ENCODE measurements around the gene CLCF1.

CLCF1 gene

GRCh38 chr11:67374571-67375281 lies 1.3 kb upstream of the CLCF1 start:
- DNase-seq = peak; percentile 44

DNA sequence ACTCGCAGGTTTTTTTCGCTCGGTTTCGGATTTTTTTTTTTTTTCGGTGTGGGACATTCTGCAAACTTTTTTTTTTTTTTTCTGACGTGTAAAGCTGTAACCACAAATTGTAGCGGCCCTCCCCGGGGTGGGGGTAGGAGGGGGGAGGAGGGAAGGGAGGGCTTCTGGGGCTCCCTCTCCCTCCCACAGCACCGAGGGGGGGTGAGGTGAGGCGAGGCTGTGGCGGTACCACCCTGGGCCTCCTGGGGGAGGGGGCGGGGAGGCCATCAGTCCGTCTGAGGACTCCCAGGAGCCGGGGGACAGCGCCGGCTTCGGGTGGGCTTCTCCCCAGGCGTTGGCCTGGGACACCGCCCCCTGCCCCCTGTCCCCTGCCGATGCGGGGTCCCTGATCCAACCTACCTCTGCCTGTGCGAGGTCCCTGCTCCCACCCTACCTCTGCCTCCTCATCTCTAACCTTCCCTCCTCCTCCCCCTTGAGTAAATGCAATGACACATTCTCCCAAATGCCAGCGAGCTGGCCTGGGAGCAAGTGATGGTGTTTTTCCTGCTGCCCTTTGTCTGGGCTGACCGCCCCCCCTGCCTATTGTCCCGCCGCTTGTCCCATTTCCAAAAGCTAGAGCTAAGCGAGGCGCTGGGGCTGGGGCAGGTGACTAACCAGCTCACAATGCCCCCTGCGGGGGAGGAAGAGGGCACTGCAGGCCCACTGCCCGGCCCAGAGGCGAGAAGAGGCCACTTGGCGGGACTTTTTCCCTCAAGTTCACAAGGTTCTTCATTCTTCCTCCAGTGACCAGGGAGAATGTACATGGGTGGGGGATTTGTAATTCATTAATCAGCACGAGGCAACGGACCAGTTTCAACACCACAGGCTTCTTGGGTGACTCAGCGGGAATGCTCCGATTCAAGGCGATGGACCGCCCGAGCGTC lies 511 bp upstream of the CLCF1 start:
- peak; percentile 96 for DNase-seq

DNA sequence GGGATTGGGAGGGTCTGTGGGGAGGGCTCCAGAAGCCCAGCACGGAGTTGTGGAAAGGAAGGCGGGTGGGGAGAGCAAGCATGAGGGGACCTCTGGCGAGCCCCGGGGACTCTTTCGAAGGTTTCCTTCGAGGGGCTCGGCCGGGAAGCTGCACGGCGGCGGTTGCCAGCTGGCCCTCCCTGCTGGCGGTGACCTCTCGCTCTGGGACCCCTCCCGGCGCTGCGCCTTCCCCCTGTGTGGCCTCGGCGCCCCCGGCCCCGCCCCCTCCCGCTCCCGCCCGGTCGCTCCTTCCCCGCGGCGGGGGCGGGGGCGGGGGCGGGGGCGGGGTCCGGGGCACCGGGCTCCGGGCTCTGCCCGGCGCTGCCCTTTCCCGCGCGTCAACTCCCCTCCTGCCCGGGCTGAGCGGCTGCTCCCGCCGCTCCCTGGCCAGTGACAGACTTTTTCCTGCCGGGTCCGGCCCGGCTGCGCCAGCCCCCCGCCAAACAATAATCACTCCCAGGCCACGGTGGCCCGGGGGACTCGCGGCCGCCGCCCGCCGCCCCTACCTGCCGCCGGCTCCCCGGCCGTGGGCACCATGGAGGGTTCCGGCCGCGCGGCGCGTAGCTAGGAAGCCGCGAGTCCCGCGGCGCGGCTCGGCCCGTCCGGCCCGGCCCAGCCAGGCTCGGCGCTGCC lies 941 bp downstream of the CLCF1 start:
- DNase-seq = no peak

GRCh38 chr11:67371911-67372320 lies 1.5 kb downstream of the CLCF1 start:
- DNase-seq = no peak

GRCh38 chr11:67371189-67371910 lies 2.0 kb downstream of the CLCF1 start:
- DNase-seq = peak; percentile 56

DNA sequence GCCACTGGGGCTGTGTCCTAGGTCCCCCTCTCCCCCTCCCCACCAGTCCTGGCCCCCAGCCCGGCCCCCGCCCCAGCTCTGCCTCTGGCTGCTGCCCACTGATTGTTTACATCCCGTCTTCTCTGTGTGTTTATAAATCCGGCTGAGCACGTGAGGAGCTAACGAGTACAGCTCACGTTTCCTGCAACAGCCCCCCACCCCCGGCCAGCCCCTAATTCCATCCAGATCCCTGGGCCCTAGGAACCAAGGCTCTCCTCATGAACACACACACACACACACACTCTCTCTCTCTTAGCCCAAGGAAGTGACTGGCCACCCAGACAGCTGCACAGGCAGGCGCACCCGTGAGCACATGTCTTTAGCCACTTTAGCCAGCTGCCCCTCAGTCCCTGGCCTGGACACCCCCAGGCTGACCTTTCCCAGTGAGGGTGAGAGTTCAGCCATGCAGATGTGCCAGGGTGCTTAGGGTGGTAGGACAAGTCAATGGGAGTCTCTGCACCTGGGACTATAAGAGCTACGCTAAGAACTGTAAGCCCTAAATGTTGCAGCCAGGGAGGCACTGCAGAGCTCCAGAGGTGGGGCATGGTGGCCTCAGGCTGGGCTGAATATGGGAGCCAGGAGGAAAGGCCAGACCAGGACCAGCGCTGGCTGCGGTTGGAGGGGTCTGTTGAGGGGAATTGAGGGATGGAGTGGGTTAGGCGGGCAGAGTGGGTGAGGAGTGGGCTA lies 2.9 kb downstream of the CLCF1 start:
- DNase-seq = peak; percentile 44

DNA sequence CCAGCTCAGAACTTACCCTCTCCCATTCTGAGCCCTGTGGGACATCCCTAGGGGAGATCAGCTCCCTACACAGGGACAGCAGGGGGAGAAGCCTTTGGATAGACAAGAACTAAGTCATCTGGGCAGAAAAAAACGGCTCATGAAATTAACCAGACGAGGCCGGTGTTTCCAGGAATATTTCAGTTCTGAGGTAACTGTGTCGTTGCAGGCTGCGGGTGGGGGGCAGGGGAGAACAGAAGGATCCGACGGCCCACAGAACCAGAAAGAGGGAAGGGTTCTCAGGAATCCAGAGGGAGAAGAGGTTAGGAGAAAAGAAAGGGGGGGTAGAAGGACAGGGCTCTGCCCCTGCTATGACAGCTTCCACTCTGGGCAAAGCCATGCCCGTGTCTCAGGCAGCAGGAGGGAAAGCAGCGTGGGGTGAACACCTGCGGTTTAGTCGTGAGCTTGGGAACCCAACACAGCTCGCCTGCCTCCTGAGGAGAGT lies 3.6 kb downstream of the CLCF1 start:
- peak; percentile 65 for DNase-seq

DNA sequence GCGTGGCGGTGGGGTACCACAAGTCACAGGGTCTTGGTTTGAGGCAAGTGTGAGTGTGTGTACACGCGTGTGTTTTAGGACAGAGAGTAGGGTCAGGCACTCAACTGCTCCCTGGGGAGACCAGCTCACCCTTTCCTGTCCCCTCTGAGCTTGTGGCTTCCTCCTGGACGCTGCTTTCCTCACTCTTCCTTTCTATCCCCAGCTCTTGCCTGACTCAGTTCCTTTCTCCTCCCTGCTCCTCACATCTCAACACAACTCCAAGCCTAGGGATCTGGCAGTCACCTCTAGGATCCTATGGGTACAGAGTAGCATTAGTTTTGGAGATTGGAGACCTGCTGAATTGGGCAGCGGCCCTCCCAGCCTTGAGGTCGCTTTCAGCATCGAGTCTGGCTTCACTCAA lies 4.1 kb downstream of the CLCF1 start:
- no peak for DNase-seq

- no peak for DNase-seq
Observed at GRCh38 chr11:67368621-67369020, 4.8 kb downstream of the CLCF1 start.

- DNase-seq = no peak
Observed at GRCh38 chr11:67367761-67368227, 5.6 kb downstream of the CLCF1 start.

DNA sequence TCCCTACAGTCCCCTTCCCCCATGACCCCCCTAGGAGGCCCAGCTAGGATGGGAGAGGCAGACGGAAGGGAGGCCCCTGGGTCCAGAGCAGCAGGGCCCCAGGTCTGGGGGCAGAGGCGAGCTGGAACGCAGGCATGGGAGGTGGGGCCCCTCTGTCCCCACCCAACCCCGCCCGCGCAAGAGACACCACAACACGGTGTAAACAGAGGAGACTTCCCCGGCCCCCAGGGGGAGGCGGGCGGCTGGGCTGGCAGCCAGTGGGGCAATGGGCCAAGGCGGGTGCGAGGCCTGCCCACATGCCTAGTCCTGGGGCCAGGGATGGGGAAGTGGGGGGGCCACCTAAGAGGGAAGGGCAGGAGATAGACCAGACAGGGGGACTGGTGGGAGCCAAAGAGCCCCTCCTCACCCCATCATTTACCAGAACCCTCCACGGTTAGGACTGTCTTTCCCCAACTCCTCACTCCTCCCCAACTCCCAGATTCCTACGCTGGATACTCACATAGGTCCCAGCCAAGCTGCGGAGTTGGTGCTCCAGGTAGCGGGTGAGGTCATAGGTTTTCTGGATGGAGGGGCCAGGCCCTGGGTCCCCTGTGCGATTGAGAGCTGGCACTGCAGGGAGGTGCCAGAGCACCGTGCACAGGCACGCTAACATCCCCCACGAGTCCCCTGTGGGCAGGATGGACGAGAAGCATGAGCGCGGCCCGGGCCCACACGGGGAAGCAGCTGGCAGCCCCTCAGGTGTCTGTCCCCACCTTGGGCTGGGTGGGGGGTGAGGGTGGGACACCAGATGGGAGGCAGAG lies 6.2 kb downstream of the CLCF1 start:
- no peak for DNase-seq

- DNase-seq = no peak
Observed at GRCh38 chr11:67366546-67366945, 6.9 kb downstream of the CLCF1 start.

DNA sequence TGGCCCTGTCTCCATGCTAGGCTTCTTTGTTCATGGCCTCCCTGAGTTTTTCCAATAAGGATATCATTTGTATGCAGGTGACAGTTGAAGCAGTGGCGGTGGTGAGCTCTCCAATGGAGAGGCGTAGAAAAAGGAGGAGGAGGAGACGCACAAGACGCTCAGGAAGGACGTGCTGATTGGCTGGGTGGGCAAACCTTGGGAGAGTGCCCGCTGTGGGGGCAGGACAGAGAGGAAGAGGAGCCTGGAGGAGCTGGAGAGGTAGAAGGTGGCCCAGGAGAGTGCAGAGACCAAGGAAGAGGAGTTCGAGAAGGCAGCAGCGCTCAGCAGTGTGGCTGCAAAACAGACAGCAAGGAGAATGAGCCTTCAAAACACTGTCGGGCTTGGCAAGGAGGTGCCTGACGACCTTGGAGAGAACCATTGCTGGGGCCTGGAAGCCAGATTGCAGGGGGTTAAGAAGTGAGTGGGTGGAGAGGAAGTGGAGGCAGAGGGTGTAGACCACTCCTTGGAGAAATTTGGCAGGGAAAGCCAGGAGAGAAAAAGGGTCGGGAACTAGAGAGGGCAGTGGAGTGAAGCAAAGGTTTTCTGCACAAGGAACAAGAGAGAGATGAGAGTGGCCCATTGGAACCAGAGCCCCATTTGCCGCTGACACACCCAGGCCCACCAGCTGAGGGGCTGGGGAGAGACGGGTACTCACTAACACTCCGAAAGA lies 7.5 kb downstream of the CLCF1 start:
- no peak for DNase-seq

DNA sequence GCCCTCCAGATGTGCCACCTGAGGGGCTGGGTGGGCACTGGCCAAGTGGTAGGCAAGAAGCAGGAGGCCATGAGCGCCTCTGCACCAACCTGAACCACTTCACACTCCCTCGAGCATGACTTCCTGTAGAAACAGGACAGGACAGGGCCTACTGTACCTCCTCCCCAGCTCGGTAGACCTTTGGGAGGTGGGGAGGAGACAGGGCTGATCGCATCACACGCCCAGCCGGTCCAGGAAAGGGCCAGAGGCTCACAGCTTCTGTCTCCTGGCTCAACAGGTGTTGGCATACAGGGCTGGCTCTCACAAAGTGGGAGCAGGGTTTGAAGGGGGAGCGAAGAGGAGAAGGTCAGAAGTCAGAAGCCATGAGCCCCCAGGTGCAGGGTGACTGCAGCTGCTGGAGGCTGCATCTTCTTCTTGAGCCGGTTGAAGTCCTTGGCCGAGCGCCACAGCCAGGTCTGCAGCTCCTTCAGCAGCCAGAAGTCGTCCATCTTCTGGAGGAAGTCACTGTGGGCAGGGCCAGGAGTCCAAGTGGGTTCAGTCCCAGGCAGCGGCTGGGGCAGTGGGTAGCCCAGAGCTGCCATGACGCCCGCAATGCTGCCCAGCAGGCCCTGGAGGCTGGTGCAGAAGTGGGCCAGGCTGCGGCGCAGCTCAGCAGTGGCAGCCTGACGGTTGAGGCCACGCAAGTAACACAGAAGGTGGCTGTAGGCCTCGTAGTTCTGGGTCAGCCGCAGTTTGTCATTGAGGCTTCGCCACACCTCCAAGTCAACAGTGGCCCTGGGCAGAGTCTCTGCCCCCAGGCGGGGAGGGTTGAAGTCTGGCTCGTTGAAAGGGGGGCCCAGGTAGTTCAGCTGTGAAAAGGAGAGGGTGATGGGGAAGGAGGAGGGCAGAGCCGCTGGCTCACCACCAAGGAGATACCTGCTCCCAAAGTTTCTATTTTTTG lies 8.3 kb downstream of the CLCF1 start:
- DNase-seq = no peak

GRCh38 chr11:67364169-67364568 lies 9.2 kb downstream of the CLCF1 start:
- DNase-seq = no peak

- peak; percentile 53 for DNase-seq
Observed at GRCh38 chr11:67357831-67358670, 15.3 kb downstream of the CLCF1 start.

DNA sequence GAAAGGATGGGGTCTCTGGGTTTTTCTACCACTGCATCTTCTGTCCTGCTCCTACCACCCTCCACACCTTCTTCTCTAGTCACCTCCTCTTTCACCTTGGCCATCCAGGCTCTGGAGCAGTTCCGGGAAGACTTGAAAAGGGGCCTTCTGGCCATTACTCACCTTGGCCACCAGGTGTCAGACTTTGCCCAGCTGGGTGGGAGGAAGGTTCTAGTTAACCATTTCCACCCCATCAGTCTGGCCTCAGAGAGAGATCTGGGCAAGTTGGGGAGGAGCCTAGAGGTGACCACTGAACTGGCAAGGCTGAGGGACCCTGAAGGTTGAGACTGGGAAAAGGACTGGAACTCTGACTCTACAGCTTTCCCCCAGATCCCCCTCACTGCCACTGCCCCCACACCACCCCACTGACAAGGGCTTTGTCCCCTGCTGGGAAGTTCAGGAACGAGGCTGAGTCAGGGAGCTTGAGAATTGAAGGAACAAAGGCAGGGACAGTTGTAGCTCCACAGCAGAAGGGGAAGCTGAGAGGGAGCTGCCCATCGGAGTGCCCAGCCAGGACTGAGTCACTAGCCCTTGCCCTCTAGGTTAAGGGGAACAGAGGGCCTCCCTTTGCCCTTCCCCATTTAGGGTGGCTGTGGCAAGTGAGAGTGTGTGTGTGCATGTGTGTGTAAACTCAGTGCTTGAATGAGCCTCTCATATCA lies 16.4 kb downstream of the CLCF1 start:
- DNase-seq = peak; percentile 81
